HG03442 (cell line): ENCODE results near the gene TXNRD2.
"Not testable (repeated sequence)": the region's sequence is repeated elsewhere in the genome, so short reads cannot be mapped to it uniquely, and the experiment has no call there.

ENCODE experiments used
- ATAC-seq: cut with Tn5 transposase; IDR thresholded peaks from one replicate; pipeline ENCODE4 v1.9.1; 2021; ENCODE audit warnings: mild to moderate bottlenecking, moderate library complexity; ENCODE audit not compliant: unreplicated experiment

Gene TXNRD2

DNA sequence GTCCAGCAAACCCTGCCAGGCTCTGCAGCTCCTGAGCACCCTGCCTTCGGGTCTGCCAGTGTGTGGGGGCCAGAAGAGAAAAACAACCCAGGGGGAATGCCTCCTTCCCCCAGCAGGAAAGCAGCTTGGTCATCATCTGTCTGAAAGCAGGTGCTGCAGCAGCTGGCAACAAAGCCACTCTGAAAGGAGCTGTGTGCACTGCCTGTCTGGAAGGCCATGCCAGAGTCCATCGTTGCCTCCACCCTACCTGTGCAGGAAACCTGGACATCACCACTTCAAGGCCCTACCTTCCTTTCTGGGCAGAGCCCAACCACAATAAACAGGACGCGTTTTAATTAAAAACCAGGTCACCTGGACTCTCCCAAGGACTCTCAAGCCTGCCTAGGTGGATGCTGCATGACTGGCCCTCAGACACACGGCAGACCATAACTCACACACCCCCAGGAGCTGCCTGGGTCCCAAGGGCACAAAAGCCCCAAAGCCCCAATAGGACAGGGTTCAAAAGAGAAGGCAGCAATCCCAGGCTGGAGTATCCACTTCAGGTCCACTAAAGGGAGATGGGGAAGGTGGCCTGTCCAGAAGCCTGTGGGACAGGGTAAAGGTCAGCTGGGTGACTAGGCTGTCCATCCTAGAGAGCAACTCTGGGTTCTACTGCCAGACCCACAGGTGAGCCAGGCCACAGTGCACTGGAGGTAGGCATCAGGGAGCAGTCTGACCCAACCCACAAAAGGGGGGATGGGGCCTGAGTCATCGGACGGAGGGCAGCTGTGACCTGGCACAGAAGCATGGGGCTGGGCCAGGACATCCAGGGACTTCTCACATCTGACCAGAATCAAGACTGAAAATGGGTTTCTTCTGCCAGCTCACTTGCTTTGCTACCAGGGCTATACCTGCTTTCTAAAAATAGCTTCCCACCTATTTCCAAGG is 93.1 kb downstream of the TXNRD2 start:
- no peak for ATAC-seq

DNA sequence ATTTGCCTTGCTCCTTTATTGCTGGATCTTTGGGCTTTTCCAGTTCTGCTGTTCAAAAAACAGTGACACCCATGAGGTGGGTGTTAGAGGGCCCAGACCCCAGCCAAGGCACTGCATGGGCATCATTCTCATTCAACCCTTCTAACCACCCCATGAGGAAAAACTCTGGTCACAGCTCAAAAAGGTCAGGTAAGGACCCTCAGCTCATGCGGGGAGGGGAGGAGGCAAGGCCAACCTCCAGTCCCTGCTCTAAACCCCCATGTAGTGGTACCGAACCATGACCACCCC is 94.3 kb downstream of the TXNRD2 start:
- ATAC-seq, result no peak

- ATAC-seq, result no peak
Observed at GRCh38 chr22:19846620-19847344, 94.8 kb downstream of the TXNRD2 start.

- ATAC-seq, result no peak
Observed at GRCh38 chr22:19845054-19845722, 96.4 kb downstream of the TXNRD2 start.

- no peak for ATAC-seq
Observed at GRCh38 chr22:19844377-19845053, 97.1 kb downstream of the TXNRD2 start.

- ATAC-seq, result no peak
Observed at GRCh38 chr22:19843857-19844376, 97.7 kb downstream of the TXNRD2 start.

DNA sequence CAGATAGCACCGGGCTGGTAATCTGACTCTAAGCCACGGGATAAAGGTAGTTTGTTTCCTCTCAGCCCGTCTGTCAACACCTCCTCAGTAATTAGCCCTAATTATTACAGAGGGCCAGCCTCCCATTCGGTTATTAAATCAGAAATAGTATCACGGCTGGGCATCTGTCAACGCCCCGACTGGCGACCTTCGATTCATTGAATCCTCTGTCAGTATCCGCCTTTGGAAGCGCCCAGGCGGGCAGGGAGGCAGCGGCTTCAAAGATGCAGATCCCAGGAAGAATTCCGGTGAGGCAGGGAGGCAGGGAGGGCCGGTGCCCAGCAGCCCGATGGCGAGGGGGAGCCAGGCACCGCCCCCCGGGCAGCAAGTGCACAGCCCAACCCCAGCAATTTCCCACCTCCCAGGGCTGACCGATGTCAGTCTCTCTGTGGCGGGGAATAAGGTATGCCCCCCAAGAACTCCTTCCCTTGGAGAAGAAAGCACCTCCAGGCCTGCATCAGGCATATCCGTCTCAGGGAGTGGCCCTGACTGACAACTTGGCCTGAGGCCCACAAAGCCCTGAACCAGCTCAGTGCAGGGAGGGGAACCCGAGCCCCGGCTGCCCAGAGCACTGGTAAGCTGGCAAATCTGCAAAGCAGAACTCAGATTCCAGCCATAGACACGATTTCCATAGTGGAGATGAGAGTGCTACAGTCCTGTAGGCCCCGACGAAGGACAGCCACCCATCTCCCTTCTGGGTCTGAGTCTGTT is 98.3 kb downstream of the TXNRD2 start:
- no peak for ATAC-seq

GRCh38 chr22:19842393-19843106 is 99.1 kb downstream of the TXNRD2 start:
- no peak for ATAC-seq

DNA sequence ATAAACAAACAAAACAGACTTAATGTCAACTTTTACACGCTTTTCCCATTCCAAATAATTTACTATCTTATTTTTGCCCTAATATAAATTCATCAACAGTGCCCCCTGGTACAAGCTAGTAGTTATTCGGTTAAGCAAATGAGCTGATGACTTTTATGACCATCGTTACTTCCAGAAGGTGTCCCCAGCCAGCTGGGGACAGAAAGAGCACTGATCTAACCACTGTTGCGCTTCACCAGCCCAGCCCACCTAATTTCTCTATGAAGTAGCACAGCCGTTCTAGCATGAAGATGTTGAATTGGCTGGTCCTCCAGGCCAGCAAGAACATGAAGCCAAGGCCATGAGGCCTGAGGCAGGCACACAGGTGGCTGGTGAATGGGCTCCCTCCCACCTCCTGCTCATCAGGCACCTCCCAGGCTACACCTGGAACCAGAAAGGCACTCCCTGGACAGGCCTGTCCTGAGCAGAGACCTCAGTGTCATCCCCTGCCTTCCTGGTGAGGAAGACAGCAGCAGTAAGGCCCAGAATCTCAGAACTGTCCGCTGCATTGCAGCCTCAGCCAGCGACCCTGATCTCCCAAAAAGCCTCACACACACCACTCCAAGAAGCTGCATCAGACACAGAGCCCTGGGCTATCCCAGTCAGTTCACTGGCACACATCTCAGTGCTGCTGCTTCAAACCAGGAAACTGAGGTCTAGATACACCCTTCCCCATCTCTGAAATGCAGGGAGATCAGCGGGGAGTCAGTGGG is 99.8 kb downstream of the TXNRD2 start:
- no peak for ATAC-seq

GRCh38 chr22:19840955-19841640 is 100.5 kb downstream of the TXNRD2 start:
- no peak for ATAC-seq

DNA sequence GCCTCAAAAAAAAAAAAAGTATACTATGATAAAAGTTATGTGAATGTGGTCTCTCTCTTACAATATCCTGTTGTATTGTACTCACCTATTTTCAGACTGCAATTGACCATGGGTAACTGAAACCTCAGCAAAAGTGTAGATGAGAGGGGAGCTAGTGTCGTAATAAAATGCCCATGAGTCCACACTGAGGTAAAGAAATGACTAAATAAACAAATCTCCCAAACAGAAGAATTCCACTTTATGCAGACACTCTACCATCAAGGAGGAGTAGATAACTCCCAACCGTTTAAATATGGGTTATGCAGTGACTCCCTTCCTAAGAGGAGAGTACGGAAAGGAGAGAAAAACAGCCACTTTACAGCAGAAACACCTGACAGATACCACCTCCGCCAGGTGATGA is 101.6 kb downstream of the TXNRD2 start:
- no peak for ATAC-seq

GRCh38 chr22:19837915-19838314 is 103.7 kb downstream of the TXNRD2 start:
- no peak for ATAC-seq

DNA sequence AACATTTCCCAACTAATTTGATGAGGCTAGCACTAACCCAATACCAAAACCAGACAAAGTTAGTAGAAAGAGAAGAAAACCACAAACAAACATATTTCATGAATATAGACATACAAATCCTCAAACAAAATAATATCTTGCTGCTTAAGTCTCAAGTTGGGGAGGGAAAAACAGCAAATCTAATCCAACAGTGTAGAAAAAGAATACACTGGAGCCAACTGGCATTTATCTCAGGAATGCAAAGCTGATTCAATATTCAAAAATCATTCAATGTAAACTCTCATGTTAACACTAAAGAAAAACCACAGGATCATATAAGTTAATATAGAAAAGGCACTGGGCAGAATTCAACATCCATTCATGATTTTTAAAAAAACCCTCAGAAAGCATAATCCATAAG is 105.1 kb downstream of the TXNRD2 start:
- ATAC-seq, result no peak

DNA sequence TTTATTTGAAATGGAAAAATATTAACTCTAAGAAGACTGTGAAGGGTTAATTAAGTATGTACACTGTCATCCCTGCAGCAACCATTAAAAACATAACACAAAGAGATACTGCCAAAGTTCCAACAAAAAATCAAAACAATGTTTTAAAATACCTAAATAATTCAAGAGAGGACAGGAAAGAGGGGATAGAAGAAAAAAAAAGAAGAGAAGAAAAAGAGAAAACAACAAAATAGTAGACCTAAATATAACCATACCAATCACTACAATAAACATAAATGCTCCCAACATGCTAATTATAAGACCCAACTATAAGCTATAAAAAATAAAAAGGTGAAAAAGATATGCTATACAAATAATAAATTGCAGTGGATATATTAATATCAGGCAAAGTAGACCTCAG is 107.0 kb downstream of the TXNRD2 start:
- no peak for ATAC-seq

DNA sequence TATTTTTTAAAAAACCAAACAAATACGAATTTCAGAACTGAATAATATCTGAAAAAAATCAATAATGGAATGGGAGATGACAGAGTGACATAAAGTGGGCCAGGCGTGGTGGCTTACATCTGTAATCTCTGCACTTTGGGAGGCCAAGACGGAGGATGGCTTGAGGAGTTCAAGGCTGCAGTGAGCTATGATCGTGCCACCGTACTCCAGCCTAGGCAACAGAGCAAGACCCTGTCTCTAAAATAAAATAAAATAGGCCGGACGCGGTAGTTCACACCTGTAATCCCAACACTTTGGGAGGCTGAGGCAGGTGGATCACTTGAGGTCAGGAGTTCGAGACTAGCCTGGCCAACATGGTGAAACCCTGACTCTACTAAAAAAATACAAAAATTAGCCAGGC is 108.3 kb downstream of the TXNRD2 start:
- ATAC-seq, result not testable (repeated sequence)

- no peak for ATAC-seq
Observed at GRCh38 chr22:19832476-19833108, 109.0 kb downstream of the TXNRD2 start.

DNA sequence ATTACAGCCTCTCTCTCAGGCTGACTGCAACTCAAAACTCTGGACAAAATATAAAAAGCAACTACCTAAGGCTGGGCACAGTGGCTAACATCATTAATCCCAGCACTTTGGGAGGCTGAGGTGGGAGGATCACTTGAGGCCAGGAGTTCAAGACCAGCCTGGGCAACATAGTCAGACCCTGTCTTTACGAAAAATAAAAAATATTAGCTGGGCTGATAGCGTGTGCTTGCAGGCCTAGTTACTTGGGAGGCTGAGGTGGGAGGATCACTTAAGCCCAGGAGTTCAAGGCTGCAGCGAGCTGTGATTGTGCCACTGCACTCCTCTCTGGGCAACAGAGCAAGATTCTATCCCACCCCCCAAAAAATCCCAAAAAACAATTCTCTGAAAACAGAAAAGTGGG is 109.6 kb downstream of the TXNRD2 start:
- not testable (repeated sequence) for ATAC-seq

DNA sequence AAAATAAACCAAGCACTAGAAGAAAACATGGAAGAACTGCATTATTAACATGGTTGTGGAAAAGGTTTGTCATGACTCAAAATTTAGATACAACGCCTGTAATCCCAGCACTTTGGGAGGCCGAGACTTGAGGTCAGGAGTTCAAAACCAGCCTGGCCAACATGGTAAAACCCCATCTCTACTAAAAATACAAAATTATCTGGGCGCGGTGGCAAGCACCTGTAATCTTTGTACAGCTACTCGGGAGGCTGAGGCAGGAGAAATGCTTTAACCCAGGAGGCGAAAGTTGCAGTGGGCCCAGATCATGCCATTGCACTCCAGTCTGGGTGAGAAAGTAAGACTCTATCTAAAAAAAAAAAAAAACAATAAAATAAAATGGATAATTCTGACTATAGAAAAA is 110.6 kb downstream of the TXNRD2 start:
- no peak for ATAC-seq
